ENCODE measurements around the gene RNASE7. TPM values are rescaled to one million over a fixed set of nuclear protein-coding genes. Genes with fewer than 3 reads are reported as not detected.

Gene RNASE7
- total RNA-seq, 1 donor from 2014 or later: 12.1 TPM

DNA sequence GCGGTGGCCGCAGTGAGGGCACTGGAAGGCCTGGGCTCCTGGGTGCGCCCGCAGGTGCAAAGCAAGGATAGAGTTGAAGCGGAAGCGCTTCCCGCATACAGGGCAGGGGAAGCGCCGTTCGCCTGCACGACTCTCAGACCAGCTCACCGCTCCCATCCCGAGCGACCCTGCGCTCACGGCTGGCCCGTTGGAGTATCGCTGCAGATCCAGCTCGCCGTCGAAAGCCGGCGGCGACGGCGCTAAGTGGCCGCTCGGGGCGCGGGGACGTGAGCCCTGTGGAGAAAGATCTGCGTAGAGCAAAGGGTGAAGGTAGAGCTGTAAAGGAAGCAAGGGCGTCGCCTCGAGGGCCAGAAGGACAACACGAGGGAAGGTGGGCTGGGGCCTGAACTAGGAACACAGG lies 50.9 kb downstream of the RNASE7 start:
- Histone ChIP-seq H3K4me3 (ENCODE audit: low read depth, low read length) (no peak overlapping the region), H3K36me3 (ENCODE audit: control insufficient read depth, insufficient read depth, low read length) (peaks cover 14% of the 10 kb centered on the region), H3K27me3 (ENCODE audit: control insufficient read depth, insufficient read depth, low read length) (no peaks in the 10 kb centered on the region)
- TF ChIP-seq, protein P1, sequence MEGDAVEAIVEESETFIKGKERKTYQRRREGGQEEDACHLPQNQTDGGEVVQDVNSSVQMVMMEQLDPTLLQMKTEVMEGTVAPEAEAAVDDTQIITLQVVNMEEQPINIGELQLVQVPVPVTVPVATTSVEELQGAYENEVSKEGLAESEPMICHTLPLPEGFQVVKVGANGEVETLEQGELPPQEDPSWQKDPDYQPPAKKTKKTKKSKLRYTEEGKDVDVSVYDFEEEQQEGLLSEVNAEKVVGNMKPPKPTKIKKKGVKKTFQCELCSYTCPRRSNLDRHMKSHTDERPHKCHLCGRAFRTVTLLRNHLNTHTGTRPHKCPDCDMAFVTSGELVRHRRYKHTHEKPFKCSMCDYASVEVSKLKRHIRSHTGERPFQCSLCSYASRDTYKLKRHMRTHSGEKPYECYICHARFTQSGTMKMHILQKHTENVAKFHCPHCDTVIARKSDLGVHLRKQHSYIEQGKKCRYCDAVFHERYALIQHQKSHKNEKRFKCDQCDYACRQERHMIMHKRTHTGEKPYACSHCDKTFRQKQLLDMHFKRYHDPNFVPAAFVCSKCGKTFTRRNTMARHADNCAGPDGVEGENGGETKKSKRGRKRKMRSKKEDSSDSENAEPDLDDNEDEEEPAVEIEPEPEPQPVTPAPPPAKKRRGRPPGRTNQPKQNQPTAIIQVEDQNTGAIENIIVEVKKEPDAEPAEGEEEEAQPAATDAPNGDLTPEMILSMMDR (IDR thresholded peaks at IDR 0.05; ENCODE audit: insufficient read depth, low read length, severe bottlenecking): no peak
- FAIRE-seq: no peak
- no peak for DNase-seq (ENCODE audit: low read depth)

Other genes starting within 250 kb of the RNASE7 start
- not detected in 2 replicates for gene RNASE1, start 239.5 kb upstream of the RNASE7 start, total RNA-seq
- not detected in 2 replicates for gene RNASE3, start 151.0 kb upstream of the RNASE7 start, total RNA-seq
- gene RNASE2, start 86.9 kb upstream of the RNASE7 start, total RNA-seq: not detected in 2 replicates
- 30.0 and 56.1 TPM in 2 replicates for gene METTL17, start 52.4 kb upstream of the RNASE7 start, total RNA-seq
- gene SLC39A2, start 43.1 kb upstream of the RNASE7 start, total RNA-seq: under 0.01 and 0.26 TPM in 2 replicates
- gene NDRG2, start 17.3 kb upstream of the RNASE7 start, total RNA-seq: 9.2 and 23.3 TPM in 2 replicates
- gene TPPP2, start 12.1 kb upstream of the RNASE7 start, total RNA-seq: not detected in 2 replicates
- not detected in 2 replicates for gene RNASE13, start 7.6 kb upstream of the RNASE7 start, total RNA-seq
- not detected in 2 replicates for gene RNASE8, start 15.5 kb downstream of the RNASE7 start, total RNA-seq
- 3.3 and 6.8 TPM in 2 replicates for gene ARHGEF40, start 27.9 kb downstream of the RNASE7 start, total RNA-seq
- gene ZNF219, start 56.3 kb downstream of the RNASE7 start, total RNA-seq: 7.8 and 8.2 TPM in 2 replicates
- gene TMEM253, start 58.7 kb downstream of the RNASE7 start, total RNA-seq: under 0.01 and 0.51 TPM in 2 replicates
- gene OR5AU1, start 113.7 kb downstream of the RNASE7 start, total RNA-seq: not detected in 2 replicates
- gene HNRNPC, start 227.1 kb downstream of the RNASE7 start, total RNA-seq: 870 and 967 TPM in 2 replicates
- gene RPGRIP1, start 237.7 kb downstream of the RNASE7 start, total RNA-seq: not detected in 2 replicates

Measured in bronchial epithelial cell (primary cell).